HG03469 (cell line): ENCODE measurements around the gene TCERG1L.

Experiments
- ATAC-seq: cut with Tn5 transposase; IDR thresholded peaks from one replicate; pipeline ENCODE4 v1.9.1; 2021; ENCODE audit warnings: mild to moderate bottlenecking, moderate library complexity, moderate number of reproducible peaks; ENCODE audit not compliant: unreplicated experiment

TCERG1L gene

DNA sequence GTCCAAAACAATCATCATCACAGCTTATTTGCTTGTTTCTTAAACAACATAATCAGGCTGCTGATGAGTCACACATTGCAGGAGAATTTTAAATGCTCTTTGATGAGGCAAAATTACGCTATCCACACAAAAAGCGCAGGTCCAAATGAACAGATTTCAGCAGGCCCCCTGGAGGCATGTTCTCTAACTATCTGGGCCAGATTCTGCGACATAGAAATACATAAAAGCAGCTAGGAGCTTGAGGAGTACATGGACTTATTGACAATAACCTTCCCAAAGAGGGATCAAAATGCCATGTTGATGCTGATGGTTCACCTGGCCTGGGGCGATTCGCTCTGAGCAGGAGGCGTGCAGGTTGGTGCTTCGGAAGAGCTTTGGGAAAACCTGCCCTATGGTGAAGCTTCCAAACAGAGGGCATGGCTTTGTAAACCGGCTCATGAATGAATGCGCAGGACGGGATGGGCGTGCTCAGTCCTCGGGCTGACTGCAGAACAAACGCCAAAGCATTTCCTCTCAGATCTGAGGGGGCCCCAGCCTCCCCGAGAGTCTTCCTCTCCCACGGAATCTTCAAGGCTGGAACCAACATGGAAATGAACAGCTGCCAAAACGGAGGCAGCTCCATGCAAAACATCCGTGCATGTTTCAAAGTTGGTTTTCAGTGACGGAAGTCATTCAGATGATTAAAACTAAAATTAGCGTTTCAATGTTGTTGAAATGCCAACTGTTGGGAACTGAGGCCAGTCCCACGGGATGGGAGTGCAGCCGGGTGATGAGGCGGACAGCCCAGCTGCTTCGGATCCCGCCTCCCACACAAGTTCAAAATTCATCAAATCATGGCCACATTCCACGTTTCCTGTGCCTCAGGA is 179.6 kb downstream of the TCERG1L start:
- ATAC-seq: no peak

DNA sequence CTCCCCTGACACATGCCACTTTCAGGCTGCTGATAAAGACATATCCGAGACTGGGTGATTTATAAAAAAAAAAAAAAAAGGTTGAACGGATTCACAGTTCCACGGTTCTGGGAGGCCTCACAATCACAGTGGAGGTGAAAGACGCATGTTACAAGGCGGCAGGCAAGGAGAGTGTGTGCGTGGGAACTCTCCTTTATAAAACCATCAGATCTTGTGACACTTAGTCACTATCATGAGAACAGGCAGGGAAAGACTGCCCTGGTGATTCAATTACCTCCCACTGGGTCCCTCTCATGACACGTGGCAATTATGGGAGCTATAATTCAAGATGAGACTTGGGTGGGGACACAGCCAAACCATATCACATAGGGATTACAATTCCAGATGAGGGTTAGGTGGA is 181.5 kb downstream of the TCERG1L start:
- ATAC-seq: no peak

DNA sequence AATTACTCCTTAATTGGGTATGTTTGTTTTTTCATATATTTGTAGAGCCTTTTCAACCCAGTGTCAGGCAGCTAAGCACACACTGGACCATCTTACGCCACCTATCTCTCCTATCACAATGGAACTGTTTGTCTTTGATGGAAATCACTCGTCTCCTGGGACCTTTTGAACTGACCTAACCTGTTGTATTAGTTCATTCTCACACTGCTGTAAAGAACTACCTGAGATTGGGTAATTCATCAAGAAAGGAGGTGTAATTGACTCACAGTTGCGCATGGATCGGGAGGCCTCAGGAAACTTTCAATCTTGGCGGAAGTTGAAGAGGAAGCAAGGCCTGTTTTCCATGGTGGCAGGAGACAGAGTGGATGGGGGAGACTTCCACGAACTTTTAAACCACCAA is 182.0 kb downstream of the TCERG1L start:
- no peak for ATAC-seq

GRCh38 chr10:131128731-131129130 is 182.8 kb downstream of the TCERG1L start:
- no peak for ATAC-seq

DNA sequence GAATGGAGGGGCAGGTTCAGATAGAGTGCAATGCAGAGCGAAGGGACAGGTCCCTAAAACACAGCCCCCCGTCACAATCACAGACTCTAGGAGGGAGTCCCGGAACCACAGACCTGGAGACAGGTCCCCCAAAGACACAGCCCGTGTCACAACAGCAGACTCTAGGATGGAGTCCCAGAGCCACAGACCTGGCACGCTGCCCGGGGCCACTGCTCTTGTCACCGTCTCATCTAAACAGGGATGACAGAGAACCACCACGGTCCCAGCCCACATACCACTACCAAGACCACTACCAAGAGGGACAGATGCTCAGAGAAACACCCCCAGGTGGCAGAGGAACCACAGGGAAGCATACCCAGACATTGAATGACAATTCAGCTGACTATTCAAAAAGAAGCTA is 183.9 kb downstream of the TCERG1L start:
- no peak for ATAC-seq

GRCh38 chr10:131127138-131127589 is 184.4 kb downstream of the TCERG1L start:
- ATAC-seq: no peak

DNA sequence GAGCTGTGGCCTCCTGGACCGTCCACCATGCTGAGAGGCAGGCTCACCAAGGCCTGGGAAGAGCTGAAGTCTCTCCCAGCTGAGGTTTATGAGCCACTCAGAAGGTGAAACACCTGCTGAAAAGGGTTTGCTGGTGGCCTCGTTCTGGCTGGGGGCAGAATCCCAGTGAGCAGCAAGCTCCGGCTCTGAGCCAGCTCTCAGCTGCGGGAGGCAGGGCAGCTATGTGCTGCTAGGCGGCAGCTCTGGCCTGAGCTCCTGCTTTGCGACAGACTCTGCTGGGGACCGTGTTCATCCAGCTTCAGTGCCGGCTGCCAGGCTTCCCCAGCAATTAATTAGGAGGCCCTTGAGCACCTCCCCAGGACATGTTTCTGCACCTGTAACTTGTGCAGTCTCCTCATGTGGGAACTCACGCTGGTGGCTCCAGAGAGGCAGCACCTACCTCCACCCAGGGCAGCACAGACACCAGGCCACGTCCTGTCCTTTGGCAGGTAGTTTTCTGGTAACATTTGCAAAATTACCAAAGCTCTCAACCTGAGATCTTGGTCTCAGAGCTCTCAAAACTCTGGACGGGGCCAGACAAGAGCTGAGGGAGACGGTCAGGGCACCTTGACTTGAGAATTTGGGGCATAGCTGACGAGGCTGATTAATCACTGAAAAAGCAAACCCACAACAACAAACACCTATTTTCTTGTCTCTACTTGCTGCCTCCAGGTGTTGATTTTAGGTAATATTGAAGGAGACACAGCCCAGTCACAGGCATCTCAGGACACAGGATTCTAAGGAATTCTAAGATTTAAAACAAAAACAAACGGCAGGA is 185.0 kb downstream of the TCERG1L start:
- no peak for ATAC-seq

- no peak for ATAC-seq
These were observed 185.9 kb downstream of the TCERG1L start for GRCh38 chr10:131125511-131126225.

DNA sequence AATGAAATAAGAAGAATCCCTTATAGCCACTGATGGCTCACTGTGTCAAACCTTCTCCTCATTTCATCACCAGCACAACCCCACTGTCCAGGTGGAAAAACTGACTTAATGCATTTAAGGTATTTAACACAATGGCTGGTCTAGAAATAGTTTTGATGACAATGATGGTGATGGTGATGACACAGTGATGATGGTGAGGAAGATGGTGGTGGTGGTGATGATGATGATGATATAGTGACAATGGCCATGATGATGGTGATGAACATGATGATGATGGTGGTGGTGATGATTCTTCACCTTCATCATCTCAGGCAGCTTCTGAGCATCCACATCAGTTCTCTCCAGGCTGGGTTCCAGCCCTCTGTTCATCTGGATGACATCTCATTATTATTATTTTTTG is 186.6 kb downstream of the TCERG1L start:
- ATAC-seq: no peak

GRCh38 chr10:131123496-131123895 is 188.0 kb downstream of the TCERG1L start:
- no peak for ATAC-seq

- ATAC-seq: no peak
These were observed 189.9 kb downstream of the TCERG1L start for GRCh38 chr10:131121511-131122035.

- ATAC-seq: no peak
These were observed 191.7 kb downstream of the TCERG1L start for GRCh38 chr10:131119626-131120355.

DNA sequence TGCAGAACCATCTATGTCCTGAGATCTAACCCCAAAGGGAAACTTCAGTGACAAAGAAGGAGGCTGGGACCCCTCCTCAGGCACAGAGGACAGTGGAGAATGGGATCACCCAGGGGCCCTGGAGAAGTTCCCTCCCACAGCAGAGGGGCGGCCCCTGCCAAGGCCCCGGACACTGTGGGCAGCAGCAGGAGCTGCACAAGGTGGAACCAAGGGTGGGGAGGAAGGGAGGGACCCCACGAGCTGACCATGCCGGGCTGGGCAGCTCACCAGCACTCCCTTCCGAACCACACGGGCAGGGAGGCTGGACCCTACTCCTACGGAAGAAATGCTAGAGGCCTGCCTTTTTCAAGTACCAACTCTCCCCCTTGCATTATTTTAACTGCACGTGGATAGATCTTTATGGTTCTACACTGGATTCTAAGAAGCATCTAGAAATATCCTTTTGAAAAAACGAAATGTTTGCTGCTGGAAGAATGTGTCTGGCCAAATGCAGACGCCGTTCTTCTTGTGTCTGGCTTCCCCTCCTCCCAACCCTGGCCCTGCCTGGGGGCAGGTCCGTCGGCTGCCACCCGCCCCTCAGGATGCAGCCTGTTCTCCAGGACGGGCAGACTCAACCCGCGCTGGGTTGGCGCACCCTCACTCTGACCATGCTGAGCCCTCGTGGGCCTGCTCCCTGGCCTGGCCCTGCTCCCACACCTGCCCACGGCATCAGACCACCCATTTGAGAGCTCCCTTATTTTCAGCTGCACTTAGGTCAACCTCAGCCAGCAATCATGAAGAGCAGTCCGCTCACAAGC is 193.9 kb downstream of the TCERG1L start:
- ATAC-seq: no peak

GRCh38 chr10:131116991-131117375 is 194.5 kb downstream of the TCERG1L start:
- ATAC-seq: no peak

DNA sequence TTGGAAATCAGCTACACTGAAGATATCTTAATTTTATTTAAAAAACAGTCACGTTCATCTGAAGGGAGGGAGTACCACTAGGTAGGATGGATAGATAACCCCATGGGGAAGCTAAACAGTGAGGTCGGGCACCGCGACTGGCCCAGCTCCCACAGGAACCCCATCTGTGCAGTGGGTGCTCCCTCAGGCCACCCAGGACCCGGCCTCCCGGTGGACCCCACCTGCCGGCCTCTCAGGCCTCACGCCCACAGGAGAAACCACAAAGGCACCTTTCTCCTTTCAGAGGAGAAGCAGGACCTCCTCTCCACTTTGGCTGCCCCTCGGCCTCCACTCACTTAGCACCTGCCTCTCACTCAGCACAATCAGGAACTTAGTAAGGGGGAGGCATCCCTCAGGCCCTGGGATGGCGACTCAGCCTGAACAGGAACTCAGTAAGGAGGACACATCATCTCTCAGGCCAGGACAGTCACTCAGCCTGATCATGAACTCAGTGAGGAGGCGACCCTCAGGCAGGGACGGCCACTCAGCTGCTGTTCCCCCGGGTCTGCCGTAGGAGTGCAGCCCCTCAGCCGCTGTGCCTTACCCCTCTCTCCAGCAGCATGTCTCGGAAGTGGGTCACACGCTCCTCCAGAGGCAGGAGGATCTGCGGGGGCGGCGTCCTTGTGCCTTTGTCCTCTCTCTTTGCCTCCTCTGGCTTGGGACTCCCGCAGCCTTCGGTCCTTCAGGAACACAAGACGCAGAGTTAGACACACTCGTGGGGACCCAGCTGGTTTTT is 195.1 kb downstream of the TCERG1L start:
- no peak for ATAC-seq

- no peak for ATAC-seq
These were observed 195.7 kb downstream of the TCERG1L start for GRCh38 chr10:131115801-131116200.

GRCh38 chr10:131115321-131115720 is 196.2 kb downstream of the TCERG1L start:
- ATAC-seq: no peak

GRCh38 chr10:131114846-131115245 is 196.7 kb downstream of the TCERG1L start:
- no peak for ATAC-seq
